A673 (cell line): ENCODE data around the gene HES2.

Experiments
- EZH2 ChIP-seq: fragments of 200-600 bp; sonication (generic); IDR thresholded peaks from 2 replicates; pipeline ENCODE4 v1.6.1; 2017; ENCODE audit warnings: borderline replicate concordance, low read depth, mild to moderate bottlenecking, mixed read lengths, antibody characterized with exemption, low read length; ENCODE audit not compliant: poor library complexity, severe bottlenecking
- TF ChIP-seq, protein P1 (sequence below): fragments of 300-800, 200-600 bp; sonication (generic); conservative IDR thresholded peaks from 2 replicates; pipeline ENCODE4 v1.5.1; 2017; ENCODE audit warnings: low read depth, mild to moderate bottlenecking, antibody characterized with exemption, low read length, moderate library complexity, mixed read lengths

- TF ChIP-seq, protein P1, sequence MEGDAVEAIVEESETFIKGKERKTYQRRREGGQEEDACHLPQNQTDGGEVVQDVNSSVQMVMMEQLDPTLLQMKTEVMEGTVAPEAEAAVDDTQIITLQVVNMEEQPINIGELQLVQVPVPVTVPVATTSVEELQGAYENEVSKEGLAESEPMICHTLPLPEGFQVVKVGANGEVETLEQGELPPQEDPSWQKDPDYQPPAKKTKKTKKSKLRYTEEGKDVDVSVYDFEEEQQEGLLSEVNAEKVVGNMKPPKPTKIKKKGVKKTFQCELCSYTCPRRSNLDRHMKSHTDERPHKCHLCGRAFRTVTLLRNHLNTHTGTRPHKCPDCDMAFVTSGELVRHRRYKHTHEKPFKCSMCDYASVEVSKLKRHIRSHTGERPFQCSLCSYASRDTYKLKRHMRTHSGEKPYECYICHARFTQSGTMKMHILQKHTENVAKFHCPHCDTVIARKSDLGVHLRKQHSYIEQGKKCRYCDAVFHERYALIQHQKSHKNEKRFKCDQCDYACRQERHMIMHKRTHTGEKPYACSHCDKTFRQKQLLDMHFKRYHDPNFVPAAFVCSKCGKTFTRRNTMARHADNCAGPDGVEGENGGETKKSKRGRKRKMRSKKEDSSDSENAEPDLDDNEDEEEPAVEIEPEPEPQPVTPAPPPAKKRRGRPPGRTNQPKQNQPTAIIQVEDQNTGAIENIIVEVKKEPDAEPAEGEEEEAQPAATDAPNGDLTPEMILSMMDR: no peak
- no peak for TF ChIP-seq EZH2
Observed at GRCh38 chr1:6370006-6370405, 49.7 kb downstream of the HES2 start.
